ENCODE measurements around the gene BTLA. TPM values are rescaled to one million over a fixed set of nuclear protein-coding genes. Genes with fewer than 3 reads are reported as not detected.

The BTLA gene
- total RNA-seq, 1 experiment from 2014 or later, result not detected

DNA sequence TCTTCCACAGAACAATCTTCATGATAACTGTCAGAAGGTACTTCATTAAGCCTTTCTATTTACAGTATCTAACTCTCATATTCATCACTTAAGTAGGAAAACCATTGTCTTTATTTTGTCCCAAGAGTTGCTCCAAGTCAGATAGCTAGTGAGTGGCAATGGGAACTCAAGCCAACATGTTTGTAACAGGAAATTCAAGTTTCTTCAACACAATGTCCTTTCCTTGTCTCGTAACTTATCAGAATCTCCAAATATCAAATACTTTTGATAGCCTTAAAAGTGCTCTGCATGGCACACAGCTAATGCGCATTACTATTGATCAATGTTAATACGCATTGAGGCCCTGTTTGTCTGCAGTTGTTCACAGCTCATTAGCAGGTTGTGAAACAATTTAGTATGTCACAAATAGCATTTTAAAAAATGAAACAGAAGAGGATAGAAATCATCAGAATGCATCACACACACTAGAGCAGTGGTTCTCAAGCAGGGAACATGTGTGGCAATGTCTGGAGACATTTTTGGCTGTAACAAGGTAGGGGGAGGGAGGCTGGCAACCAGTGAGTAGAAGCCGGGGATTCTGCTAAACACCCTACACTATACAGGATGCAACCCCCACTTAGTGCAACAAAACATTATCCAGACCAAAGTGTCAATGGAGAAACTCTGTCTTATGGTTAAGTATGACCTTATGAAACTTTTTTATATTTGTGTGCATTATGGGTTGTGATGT lies 27.5 kb downstream of the BTLA start:
- Histone ChIP-seq H3K4me1 (ENCODE audit: insufficient read depth, low read length) (no peaks in the 10 kb centered on the region), H4K20me1 (ENCODE audit: low read length) (no peaks in the 10 kb centered on the region), H3K9ac (ENCODE audit: low read length) (no peak overlapping the region), H3K79me2 (ENCODE audit: low read length) (no peaks in the 10 kb centered on the region), H3K27me3 (ENCODE audit: low read length) (peaks cover 66% of the 10 kb centered on the region), H3K4me2 (ENCODE audit: low read length) (no peak overlapping the region), H3K27ac (ENCODE audit: low read length) (no peak overlapping the region), H2AFZ (ENCODE audit: low read length) (no peak overlapping the region), H3F3A (ENCODE audit: low read length, unreplicated experiment) (no peaks in the 10 kb centered on the region), H3K9me3 (ENCODE audit: low read length) (no peaks in the 10 kb centered on the region), H3K36me3 (ENCODE audit: low read depth, low read length) (no peaks in the 10 kb centered on the region), H3K4me3 (ENCODE audit: low read length) (no peak overlapping the region), H3K9me2 (replicated peaks; ENCODE audit: low read length) (no peaks in the 10 kb centered on the region)
- ATAC-seq (no peak), DNase-seq (no peak)
- TF ChIP-seq EZH2 (IDR thresholded peaks at IDR 0.05; ENCODE audit: low read length, unreplicated experiment) (no peak), EZH2phosphoT487 (IDR thresholded peaks at IDR 0.05; ENCODE audit: borderline replicate concordance, low read length) (no peak)
- TF ChIP-seq, protein P1, sequence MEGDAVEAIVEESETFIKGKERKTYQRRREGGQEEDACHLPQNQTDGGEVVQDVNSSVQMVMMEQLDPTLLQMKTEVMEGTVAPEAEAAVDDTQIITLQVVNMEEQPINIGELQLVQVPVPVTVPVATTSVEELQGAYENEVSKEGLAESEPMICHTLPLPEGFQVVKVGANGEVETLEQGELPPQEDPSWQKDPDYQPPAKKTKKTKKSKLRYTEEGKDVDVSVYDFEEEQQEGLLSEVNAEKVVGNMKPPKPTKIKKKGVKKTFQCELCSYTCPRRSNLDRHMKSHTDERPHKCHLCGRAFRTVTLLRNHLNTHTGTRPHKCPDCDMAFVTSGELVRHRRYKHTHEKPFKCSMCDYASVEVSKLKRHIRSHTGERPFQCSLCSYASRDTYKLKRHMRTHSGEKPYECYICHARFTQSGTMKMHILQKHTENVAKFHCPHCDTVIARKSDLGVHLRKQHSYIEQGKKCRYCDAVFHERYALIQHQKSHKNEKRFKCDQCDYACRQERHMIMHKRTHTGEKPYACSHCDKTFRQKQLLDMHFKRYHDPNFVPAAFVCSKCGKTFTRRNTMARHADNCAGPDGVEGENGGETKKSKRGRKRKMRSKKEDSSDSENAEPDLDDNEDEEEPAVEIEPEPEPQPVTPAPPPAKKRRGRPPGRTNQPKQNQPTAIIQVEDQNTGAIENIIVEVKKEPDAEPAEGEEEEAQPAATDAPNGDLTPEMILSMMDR (conservative IDR thresholded peaks at IDR 0.05; ENCODE audit: low read depth, low read length), result no peak
- BruUV-seq (replicated peaks), result no TSS peak
- ChIA-PET CTCF (no interaction called here), POLR2A (ENCODE audit: unreplicated experiment) (no interaction called here)
- intact Hi-C loops (cut with micrococcal nuclease), result no loop called here

DNA sequence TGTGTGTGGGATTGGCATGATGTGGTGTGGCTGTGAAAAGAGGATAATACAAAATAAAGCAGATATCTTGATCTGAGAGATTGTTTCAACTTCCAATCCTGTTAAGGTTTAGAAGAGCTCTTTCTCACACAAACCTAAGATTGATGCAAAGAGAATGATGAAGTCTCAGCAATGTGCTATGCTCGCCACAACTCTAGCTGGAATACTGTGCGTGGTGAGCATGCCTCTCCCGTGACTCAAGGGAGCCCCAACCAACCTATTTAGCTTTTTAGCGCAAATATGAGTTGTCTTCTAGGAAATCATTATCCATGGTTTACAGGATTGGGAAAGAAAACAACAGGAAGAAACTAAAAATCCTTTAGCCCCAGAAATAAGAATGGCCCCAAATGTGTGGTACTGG lies 28.5 kb downstream of the BTLA start:
- no peak overlapping the region for H3K4me3 ChIP-seq (ENCODE audit: low read length)
- intact Hi-C loops (cut with micrococcal nuclease), result no loop called here
- ATAC-seq (no peak), DNase-seq (no peak)
- H3K4me1 ChIP-seq (ENCODE audit: insufficient read depth, low read length), result no peaks in the 10 kb centered on the region
- H3K9me2 ChIP-seq (replicated peaks; ENCODE audit: low read length), result no peaks in the 10 kb centered on the region
- no peak overlapping the region for H2AFZ ChIP-seq (ENCODE audit: low read length)
- H3K79me2 ChIP-seq (ENCODE audit: low read length), result no peaks in the 10 kb centered on the region
- no peaks in the 10 kb centered on the region for H3K9me3 ChIP-seq (ENCODE audit: low read length)
- H3K27me3 ChIP-seq (ENCODE audit: low read length), result peaks cover 70% of the 10 kb centered on the region
- H3K27ac ChIP-seq (ENCODE audit: low read length), result no peak overlapping the region
- TF ChIP-seq EZH2phosphoT487 (IDR thresholded peaks at IDR 0.05; ENCODE audit: borderline replicate concordance, low read length) (no peak), EZH2 (IDR thresholded peaks at IDR 0.05; ENCODE audit: low read length, unreplicated experiment) (no peak)
- TF ChIP-seq, protein P1 (conservative IDR thresholded peaks at IDR 0.05; ENCODE audit: low read depth, low read length), result no peak
- no peak overlapping the region for H3K9ac ChIP-seq (ENCODE audit: low read length)
- H3K36me3 ChIP-seq (ENCODE audit: low read depth, low read length), result no peaks in the 10 kb centered on the region
- H3K4me2 ChIP-seq (ENCODE audit: low read length), result no peak overlapping the region
- POLR2A ChIA-PET (ENCODE audit: unreplicated experiment), result no interaction called here
- no peaks in the 10 kb centered on the region for H3F3A ChIP-seq (ENCODE audit: low read length, unreplicated experiment)
- BruUV-seq (replicated peaks), result no TSS peak
- H4K20me1 ChIP-seq (ENCODE audit: low read length), result no peaks in the 10 kb centered on the region
- CTCF ChIA-PET, result no interaction called here

DNA sequence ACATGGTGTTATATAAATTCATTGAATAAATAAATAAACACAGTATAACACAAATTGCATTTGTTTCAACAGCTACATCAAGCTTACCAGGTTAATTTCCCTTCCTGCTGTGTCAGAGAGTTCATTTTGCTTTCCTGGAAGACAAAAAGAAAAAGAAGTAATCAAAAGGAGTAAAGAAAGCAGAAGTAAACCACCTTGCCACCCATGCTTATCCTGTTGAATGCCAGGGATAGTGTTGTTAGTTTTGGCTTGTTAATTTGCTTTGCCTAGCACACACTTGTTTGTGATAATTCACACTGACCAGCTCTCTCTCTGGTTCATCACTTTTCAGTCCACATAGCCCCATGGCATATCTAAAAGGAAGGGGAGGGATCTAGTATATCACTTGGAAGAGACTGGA lies 29.6 kb downstream of the BTLA start:
- no peak for ATAC-seq
- no TSS peak for BruUV-seq (replicated peaks)
- Histone ChIP-seq H3K9me2 (replicated peaks; ENCODE audit: low read length) (no peaks in the 10 kb centered on the region), H3K79me2 (ENCODE audit: low read length) (no peaks in the 10 kb centered on the region), H3K27ac (ENCODE audit: low read length) (no peak overlapping the region), H2AFZ (ENCODE audit: low read length) (no peak overlapping the region), H3K36me3 (ENCODE audit: low read depth, low read length) (no peaks in the 10 kb centered on the region), H4K20me1 (ENCODE audit: low read length) (no peaks in the 10 kb centered on the region), H3K4me3 (ENCODE audit: low read length) (no peak overlapping the region), H3K4me1 (ENCODE audit: insufficient read depth, low read length) (no peaks in the 10 kb centered on the region), H3K9ac (ENCODE audit: low read length) (no peak overlapping the region), H3K9me3 (ENCODE audit: low read length) (no peaks in the 10 kb centered on the region), H3K27me3 (ENCODE audit: low read length) (peaks cover 69% of the 10 kb centered on the region), H3K4me2 (ENCODE audit: low read length) (no peak overlapping the region), H3F3A (ENCODE audit: low read length, unreplicated experiment) (no peaks in the 10 kb centered on the region)
- intact Hi-C loops (cut with micrococcal nuclease), result no loop called here
- ChIA-PET CTCF (no interaction called here), POLR2A (ENCODE audit: unreplicated experiment) (no interaction called here)
- DNase-seq, result no peak
- TF ChIP-seq, protein P1 (conservative IDR thresholded peaks at IDR 0.05; ENCODE audit: low read depth, low read length), result no peak
- TF ChIP-seq EZH2phosphoT487 (IDR thresholded peaks at IDR 0.05; ENCODE audit: borderline replicate concordance, low read length) (no peak), EZH2 (IDR thresholded peaks at IDR 0.05; ENCODE audit: low read length, unreplicated experiment) (no peak)

Measured in PC-3 (cell line).